Measurements from ENCODE around the gene HIRIP3.

Gene HIRIP3

DNA sequence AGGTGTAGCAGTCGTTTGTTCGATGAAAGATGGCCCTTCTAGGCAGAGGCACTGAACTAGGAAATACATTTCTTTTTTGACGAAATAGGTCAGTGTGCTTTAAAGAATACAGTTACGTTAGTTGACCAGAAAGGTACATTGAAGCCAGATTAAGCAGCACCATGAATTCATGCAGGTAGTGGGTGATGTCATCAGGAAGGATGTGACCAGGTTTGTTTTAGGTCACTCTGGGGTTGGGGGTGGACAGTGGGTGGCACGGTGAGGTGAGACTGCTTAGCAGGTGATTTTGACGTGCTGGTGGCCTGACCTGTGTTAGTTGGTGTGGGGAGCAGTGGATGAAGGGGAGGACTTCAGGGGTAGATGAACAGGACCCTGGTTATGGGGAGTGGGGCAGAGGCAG is 4.2 kb upstream of the HIRIP3 start:
- no peak for DNase-seq (ENCODE audit: low read depth)

DNA sequence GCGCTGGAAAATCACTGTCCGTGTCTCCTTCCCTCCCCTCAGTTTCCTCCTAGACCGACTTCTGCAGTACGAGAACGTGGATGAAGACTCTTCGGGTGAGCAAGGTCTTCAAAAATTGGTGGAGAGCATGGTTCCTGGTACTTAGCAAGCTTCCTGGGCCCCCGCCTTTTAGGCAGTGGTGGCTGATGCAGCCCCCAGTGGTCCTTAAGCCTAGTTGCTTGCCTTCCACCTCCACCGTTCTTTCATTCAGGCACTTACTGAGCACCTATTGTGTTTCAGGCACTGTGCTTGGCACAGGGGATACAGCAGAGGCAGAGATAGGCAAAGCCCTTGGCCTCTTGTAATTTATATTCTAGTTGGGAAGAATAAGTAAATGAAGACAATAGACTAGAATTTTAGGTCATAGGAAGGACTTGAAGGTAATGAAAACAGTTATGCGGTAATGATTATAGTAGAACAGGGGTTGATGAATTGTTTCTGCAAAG is 1.4 kb upstream of the HIRIP3 start:
- DNase-seq (ENCODE audit: low read depth) = no peak

DNA sequence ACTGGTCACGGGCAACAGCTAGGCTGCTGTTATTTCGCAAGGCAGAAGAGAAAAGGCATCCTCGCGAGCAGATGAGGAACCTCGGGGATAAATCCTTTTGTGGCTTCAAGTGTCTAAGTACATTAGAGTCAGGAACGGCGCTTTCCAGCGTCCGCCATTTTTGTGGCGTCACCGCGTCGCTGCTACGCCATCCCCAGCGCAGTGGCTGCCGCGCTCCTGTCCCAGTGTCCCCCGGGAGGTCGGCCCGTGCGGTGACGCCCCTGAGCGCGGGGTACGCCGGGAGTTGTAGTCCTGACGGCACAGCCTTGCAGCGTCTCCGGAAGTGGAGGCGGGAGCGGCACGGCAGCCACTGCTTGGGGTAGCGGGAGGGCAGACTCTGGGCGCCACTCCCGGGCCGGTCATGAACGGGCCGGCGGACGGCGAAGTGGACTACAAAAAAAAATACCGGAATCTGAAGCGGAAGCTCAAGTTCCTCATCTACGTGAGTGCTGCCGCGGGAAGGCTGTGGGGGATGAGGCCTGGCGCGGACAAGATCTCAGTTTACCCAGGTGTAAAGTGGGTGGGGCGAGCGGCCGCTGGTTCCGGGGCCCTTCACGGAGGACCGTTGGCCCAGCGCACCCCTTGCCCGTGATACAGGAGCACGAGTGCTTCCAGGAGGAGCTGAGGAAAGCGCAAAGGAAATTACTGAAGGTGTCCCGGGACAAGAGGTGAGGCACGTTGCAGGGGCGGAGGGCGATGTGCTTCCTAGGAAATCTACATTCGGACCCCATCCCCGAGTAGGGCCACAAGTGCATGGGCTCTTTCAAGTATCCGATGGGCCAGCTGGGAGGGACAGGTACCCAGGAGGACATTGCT is 721 bp upstream of the HIRIP3 start, which contains the start of gene INO80E:
TSS of gene INO80E (plus strand) at position 331 of the 855 bp plus-strand sequence. CDS start at position 401, 70 bp downstream.
- DNase-seq (ENCODE audit: low read depth) = peak; percentile 99

DNA sequence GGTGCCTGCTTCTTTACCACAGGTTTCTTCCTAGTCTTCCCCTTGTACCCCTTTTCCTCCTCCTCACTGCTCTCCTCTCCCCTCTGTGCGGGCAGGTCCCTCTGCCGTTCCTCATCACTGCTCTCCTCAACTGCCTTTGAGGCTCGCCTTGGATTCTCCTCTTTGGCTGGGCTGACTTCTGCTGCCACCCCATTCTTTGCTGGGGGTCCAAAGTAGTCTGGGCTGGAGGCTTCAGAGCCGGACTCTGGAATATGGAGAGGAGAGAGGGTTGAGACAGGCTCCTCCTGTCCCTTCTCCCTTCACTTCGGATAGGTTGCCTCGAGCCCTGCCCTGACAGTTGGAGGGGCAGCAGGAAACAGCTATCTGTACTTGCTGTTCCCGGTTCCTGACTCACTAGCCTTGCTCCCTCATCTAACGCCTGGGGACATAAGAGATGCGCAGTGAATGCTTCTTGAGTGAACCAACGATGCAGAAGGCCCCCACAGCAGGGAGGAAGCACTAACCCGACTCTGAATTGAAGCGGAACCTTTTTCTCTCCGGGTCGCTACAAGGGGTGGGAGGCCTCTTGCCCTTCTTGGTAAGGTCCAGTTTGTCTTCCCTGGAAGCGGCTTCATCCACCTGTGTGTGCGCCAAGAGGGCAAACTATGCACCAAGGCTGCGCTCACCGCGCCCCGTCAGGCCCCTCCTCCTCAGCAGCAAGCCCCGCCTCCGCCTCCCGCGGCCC is 655 bp downstream of the HIRIP3 start:
- peak; percentile 42 for DNase-seq (ENCODE audit: low read depth)

DNA sequence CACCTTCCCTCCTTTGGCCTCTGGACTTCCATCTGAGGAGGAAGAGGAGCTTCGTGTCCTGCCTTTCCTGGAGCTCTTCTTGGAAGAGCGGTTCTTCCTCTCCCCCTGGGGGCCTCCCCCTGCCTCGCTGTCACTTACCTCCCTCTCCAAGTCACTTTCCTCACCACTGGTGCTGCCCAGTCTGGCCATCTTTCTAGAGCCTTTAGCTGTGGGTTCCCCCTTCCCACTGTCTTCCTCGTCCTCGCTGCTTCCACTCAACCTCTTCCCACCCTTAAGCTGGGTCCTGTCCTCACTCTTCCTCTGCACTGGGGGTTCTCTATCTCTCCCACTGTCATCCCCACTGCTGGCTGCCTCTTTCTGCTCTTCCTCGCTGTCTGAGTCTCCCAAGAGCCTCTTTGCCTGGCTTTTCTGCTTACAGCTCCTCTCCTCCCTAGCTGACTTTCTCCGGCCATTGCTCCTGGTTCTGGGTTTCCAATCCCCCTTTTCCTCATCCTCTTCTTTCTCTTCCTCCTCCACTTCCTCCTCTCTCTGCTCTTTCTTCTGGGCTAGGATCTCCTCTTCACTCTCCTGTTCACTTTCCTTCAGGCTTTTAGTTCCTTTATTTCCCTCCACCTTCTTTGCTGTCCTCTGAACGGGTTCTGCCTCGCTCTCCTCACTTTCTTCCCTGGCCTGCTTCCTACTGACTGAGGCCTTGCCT is 1.4 kb downstream of the HIRIP3 start:
- no peak for DNase-seq (ENCODE audit: low read depth)

DNA sequence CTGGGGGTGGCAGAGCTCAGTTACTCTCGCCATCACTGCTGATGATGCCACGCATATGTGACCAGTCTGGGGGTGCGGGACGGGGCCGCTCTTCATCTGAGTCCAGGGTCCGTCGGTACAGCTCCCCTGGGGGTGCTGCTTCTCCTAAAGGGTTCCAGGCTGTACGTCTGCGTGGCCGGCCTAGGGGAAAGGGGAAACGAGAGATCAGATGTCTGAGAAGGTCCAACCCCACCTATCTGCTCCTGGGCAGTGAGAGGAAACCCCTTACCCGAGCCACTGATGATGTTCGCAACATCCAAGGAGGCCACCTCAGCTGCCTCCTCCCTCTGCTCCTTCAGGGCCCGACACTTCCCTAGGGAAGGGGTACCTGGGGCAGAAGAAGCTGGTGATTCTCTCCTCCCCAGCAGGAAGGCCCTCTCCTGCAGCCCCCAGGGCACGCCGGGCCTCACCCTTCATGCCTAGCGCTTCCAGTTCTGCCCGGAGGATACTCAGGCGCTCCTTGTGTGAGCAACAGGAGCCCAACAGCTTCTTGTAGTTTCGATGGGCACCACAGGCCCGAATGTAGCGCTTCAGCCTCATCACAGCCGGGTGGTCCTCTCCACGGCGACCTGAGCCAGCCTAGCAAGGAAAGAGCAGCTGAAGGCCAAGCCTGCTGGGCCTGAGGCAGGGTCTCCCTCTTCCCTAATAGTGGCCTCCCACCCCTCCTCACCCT is 2.1 kb downstream of the HIRIP3 start:
- DNase-seq (ENCODE audit: low read depth) = no peak

DNA sequence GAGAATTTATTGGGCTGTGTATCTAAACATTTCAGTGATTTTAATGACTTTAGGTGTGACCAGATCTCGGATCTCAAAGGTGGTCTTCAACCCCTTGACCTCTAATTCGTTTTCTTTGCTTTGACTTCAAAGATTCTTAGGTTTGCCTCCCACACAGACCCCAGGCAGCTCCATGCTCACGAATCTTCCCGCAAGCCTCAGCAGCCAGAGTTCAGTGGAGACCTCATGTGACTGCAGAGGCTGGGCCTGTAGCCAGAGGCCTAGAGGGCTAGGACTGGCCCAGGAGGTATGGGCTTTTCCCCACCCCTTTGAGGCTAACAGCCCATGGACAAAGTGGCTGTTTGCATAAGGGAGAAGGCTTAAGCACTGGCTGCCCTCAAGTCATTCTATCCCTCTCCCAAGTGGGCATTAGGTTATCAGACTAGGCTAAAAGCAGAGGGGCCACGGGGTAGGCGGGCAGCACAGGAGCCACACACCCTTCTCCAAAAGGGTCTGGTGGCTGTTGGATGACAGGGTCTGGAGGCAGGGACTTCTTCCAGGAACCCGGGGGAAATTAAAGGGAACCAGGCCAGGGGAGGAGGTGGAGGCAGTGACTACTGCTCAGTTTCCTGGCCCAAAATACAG is 3.0 kb downstream of the HIRIP3 start:
- DNase-seq (ENCODE audit: low read depth) = no peak

DNA sequence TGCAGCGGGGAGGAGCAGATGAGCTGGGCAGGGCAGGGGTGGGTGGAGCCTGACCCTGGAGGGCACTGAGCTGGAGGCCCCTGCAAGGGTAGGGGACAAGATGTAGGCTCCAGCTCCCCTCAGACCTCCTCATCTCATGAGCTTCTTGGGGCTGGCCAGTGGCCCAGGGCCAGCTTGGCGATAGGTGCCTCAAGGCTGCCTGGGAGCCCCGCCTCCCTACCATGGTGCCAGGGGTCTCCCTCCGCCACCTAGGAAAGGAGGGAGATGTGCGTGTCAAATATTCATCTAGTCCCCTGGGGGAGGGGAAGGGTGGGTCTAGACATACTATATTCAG is 3.9 kb downstream of the HIRIP3 start:
- no peak for DNase-seq (ENCODE audit: low read depth)

DNA sequence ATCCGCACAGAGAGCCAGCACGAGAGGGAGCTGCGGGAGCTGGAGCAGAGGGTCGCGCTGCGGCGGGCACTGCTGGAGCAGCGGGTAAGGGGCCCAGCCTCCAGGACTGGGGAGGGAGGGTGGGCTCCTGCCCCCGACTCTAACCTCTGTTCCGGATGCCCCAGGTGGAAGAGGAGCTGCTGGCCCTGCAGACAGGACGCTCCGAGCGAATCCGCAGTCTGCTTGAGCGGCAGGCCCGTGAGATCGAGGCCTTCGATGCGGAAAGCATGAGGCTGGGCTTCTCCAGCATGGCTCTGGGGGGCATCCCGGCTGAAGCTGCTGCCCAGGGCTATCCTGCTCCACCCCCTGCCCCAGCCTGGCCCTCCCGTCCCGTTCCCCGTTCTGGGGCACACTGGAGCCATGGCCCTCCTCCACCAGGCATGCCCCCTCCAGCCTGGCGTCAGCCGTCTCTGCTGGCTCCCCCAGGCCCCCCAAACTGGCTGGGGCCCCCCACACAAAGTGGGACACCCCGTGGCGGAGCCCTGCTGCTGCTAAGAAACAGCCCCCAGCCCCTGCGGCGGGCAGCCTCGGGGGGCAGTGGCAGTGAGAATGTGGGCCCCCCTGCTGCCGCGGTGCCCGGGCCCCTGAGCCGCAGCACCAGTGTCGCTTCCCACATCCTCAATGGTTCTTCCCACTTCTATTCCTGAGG is 4.4 kb downstream of the HIRIP3 start:
- DNase-seq (ENCODE audit: low read depth) = no peak

DNA sequence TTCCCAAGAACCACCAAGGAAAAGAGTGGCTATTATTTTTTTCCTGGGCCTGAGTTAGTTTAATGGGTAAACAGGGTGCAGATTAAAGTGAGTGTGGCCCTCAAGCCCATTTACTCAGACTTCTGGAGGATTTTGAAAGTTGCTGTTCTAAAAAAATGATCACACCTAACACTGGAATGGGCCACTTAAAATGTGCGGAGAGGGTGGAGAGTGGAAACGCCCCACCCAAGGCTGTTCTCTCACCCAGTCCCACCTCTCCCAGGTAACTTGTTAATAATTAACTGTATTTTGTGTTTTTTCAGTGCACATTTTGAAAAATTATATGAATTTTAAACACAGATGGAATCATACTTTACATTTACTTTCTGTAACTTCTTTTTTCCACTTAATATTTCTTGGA is 5.4 kb downstream of the HIRIP3 start:
- no peak for DNase-seq (ENCODE audit: low read depth)

DNA sequence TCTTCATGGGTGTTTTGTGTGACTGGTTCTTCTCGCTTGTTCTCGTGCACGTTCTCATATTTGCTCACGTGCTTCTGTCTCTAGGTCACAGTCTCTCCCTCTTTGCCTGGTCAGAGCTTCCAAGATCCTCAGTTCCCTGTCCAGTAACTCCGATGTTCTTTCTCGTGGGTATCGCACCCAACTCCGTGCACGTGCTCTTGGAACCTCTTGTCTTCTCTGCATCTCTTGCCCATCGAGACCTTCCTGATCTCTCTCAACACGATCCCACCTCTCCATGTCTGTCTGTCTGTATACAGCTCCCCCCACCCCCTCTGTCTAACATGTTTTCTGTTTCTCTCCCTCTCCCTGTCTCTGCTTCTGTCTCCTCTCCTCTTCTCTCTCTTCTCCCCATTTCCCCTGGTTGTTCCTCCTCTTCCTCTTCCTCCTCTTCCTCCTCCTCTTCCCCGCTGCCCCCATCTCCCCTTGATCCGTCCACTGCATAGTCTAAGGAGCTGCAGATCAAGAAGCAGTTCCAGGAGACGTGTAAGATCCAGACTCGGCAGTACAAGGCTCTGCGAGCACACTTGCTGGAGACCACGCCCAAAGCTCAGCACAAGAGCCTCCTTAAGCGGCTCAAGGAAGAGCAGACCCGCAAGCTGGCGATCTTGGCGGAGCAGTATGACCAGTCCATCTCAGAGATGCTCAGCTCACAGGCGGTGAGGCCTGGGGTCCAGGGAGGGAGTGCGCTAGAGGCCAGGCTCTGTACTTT is 6.1 kb downstream of the HIRIP3 start:
- DNase-seq (ENCODE audit: low read depth) = no peak

DNA sequence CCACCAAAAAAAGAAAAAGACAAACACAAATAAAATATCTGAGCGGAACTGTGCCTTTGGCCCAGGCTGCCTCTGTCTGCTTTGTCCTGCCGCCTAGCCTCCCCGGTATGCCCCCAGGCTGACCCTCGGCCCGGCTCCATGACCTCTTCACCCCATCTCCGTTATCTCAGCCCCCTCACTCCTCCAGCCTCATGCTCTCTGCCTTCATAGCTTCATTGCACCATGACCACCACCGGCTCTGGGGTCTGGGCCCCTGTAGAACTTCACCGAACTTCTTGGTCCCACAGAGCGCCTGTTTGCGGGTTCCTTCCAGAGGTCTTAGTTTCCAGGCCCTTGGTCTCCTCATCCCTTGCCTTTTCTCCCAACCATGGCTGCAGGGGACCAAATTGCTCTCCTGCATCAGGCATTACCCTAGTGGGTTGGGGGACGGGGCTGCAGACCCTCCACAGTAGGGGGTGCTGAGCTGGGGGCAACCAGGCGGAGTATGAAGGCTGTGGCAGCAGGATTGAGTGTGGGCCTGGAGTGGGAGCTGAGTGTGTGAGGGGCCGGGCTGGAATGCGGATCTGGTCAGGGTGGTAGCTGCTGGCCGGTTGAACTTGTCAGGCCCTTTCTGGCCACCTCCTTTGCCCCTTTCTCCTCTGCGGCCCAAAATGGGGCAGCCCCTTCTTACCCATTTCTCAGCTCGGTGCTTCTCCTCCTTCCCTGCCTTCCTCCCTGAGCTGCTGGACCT is 6.9 kb downstream of the HIRIP3 start:
- no peak for DNase-seq (ENCODE audit: low read depth)

DNA sequence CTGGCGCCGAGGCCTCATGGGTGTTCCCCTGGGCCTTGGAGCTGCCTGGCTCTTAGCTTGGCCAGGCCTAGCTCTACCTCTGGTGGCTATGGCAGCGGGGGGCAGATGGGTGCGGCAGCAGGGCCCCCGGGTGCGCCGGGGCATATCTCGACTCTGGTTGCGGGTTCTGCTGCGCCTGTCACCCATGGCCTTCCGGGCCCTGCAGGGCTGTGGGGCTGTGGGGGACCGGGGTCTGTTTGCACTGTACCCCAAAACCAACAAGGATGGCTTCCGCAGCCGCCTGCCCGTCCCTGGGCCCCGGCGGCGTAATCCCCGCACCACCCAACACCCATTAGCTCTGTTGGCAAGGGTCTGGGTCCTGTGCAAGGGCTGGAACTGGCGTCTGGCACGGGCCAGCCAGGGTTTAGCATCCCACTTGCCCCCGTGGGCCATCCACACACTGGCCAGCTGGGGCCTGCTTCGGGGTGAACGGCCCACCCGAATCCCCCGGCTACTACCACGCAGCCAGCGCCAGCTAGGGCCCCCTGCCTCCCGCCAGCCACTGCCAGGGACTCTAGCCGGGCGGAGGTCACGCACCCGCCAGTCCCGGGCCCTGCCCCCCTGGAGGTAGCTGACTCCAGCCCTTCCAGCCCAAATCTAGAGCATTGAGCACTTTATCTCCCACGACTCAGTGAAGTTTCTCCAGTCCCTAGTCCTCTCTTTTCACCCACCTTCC is 7.9 kb downstream of the HIRIP3 start:
- no peak for DNase-seq (ENCODE audit: low read depth)

DNA sequence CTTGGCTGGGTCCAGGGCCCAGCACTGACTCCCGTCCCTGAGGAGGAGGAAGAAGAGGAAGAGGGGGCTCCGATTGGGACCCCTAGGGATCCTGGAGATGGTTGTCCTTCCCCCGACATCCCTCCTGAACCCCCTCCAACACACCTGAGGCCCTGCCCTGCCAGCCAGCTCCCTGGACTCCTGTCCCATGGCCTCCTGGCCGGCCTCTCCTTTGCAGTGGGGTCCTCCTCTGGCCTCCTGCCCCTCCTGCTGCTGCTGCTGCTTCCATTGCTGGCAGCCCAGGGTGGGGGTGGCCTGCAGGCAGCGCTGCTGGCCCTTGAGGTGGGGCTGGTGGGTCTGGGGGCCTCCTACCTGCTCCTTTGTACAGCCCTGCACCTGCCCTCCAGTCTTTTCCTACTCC is 8.5 kb downstream of the HIRIP3 start:
- DNase-seq (ENCODE audit: low read depth) = no peak

DNA sequence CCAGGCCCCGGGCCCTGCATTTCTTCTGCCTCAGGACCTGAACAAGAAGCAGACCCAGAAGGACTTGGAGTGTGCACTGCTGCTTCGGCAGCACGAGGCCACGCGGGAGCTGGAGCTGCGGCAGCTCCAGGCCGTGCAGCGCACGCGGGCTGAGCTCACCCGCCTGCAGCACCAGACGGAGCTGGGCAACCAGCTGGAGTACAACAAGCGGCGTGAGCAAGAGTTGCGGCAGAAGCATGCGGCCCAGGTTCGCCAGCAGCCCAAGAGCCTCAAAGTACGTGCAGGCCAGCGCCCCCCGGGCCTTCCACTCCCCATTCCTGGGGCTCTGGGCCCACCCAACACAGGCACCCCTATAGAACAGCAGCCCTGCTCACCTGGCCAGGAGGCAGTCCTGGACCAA is 9.2 kb downstream of the HIRIP3 start:
- no peak for DNase-seq (ENCODE audit: low read depth)

DNA sequence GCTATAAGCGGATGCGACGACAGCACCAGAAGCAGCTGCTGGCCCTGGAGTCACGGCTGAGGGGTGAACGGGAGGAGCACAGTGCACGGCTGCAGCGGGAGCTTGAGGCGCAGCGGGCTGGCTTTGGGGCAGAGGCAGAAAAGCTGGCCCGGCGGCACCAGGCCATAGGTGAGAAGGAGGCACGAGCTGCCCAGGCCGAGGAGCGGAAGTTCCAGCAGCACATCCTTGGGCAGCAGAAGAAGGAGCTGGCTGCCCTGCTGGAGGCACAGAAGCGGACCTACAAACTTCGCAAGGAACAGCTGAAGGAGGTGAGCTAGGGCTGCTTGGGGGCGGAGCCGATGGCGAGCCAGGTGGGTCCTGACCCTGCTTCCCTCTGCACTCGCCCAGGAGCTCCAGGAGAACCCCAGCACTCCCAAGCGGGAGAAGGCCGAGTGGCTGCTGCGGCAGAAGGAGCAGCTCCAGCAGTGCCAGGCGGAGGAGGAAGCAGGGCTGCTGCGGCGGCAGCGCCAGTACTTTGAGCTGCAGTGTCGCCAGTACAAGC is 10.1 kb downstream of the HIRIP3 start:
- DNase-seq (ENCODE audit: low read depth) = no peak

DNA sequence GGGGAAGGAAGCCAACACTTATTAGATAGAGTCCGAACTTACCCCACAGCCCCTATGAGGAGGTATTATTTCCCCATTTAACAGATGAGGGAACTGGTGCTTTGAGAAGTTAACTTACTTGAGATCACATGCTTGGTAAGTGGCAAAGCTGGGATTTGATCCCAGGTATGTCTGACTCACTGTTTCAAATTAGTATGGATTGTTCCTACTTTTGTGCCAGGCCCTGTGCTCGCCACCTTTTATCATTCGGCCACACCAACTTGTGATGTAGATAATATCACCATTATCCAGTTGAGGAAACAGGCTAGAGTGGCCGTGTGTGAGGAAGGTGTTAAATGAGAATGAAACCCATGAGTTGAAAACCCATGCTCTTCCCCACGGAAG is 10.7 kb downstream of the HIRIP3 start:
- DNase-seq (ENCODE audit: low read depth) = no peak

DNA sequence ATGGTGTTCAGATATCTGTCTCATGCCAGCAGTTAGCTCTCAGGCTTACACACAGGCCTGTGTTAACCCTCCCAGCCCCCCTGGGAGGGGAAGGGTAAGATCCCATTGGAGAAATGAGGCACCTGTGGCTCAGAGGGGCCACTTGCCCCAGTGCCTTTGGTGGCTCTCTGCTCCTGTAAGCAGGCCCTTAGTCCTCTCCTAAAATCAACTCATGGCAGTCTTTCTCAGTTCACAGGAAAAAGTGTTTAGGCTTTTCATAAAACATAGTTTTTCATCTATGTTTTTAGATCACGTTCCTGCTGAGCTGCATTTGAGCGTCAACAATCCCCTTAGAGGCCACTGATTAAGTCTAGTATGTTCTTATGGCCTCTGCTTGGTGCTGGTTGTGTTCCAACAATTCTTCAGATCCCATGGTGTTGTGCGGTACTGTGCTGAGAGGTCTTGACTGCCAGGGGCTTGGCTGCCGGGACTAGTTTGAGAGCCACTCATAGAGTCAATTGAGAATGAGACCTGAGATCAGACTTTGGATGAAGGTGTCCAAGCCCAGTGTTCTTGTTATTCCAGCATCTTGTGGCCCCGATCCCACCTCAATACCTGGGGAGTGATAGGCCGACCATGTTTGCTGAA is 11.2 kb downstream of the HIRIP3 start:
- no peak for DNase-seq (ENCODE audit: low read depth)

All from stimulated activated CD8-positive, alpha-beta memory T cell treated with anti-CD3 and anti-CD28 coated beads, Interleukin-15, amount 100 ng/mL, for 1 hour (primary cell).